WTC11 (cell line): Measurements from ENCODE around the gene PIK3CG. TPM values are rescaled to one million over a fixed set of nuclear protein-coding genes. Genes with fewer than 3 reads are reported as not detected.

Experiments
- ATAC-seq: fragments of 200-7000 bp; cut with Tn5 transposase; 2 replicates; pipeline ENCODE4 v1.10.0; 2021; ENCODE audit warnings: mild to moderate bottlenecking, moderate library complexity
- CTCF ChIA-PET: fragments of 300-600 bp; sonication (Branson Sonifier 250); formaldehyde crosslinking; loops from one replicate; lab custom pipeline; 2021; ENCODE audit warnings: antibody characterized with exemption; lab: Charles Lee
- POLR2A ChIA-PET: fragments of 350-600 bp; sonication (Branson Sonifier 250); formaldehyde crosslinking; loops from one replicate; lab custom pipeline; 2021; ENCODE audit warnings: antibody characterized with exemption; lab: Charles Lee
- DNase-seq: peaks from one replicate; pipeline ENCODE4 v3.0.0; 2021; ENCODE audit warnings: low spot score
- H3K27ac Mint-ChIP-seq: 2 replicates; pipeline ENCODE4 v1.8.0; 2021; ENCODE audit warnings: mixed read lengths
- H3K27me3 Mint-ChIP-seq: 2 replicates; pipeline ENCODE4 v1.8.0; 2021; ENCODE audit warnings: low read depth, mild to moderate bottlenecking, moderate library complexity, mixed read lengths
- H3K36me3 Mint-ChIP-seq: 2 replicates; pipeline ENCODE4 v1.8.0; 2021; ENCODE audit warnings: mixed read lengths
- H3K4me1 Mint-ChIP-seq: 2 replicates; pipeline ENCODE4 v1.8.0; 2022; ENCODE audit warnings: mixed read lengths
- H3K4me3 Mint-ChIP-seq: 2 replicates; pipeline ENCODE4 v1.8.0; 2021; ENCODE audit warnings: mild to moderate bottlenecking, moderate library complexity, mixed read lengths
- H3K9me3 Mint-ChIP-seq: 2 replicates; pipeline ENCODE4 v1.8.0; 2021; ENCODE audit warnings: mixed read lengths
- CBFB ChIP-seq: sonication (generic); formaldehyde crosslinking; IDR thresholded peaks from 2 replicates; pipeline ENCODE4 v1.8.1; 2022; ENCODE audit warnings: mild to moderate bottlenecking, low read depth, missing genetic modification reagents
- CREB1 ChIP-seq: sonication (generic); formaldehyde crosslinking; IDR thresholded peaks from 2 replicates; pipeline ENCODE4 v1.8.0; 2023; ENCODE audit warnings: mild to moderate bottlenecking, missing genetic modification reagents
- CTCF ChIP-seq: fragments of 200-600 bp; IDR thresholded peaks from 2 replicates; pipeline ENCODE4 v1.8.0; 2022; ENCODE audit warnings: antibody characterized with exemption
- E2F4 ChIP-seq: sonication (generic); formaldehyde crosslinking; IDR thresholded peaks from 2 replicates; pipeline ENCODE4 v1.8.1; 2022; ENCODE audit warnings: low read depth, mild to moderate bottlenecking, moderate library complexity, missing genetic modification reagents, borderline replicate concordance
- ETV6 ChIP-seq: sonication (generic); formaldehyde crosslinking; IDR thresholded peaks from 2 replicates; pipeline ENCODE4 v1.8.1; 2022; ENCODE audit warnings: mild to moderate bottlenecking, missing genetic modification reagents
- FOXK1 ChIP-seq: sonication (generic); formaldehyde crosslinking; IDR thresholded peaks from 2 replicates; pipeline ENCODE4 v1.8.0; 2022; ENCODE audit warnings: mild to moderate bottlenecking, moderate library complexity, missing genetic modification reagents
- GTF2I ChIP-seq: fragments of 250-450 bp; sonication (Bioruptor Pico); conservative IDR thresholded peaks from 2 replicates; pipeline ENCODE4 v1.4.0; 2021; ENCODE audit warnings: mild to moderate bottlenecking
- IRF1 ChIP-seq: sonication (generic); formaldehyde crosslinking; IDR thresholded peaks from 2 replicates; pipeline ENCODE4 v1.8.0; 2023; ENCODE audit warnings: missing genetic modification reagents
- KAT7 ChIP-seq: sonication (generic); formaldehyde crosslinking; IDR thresholded peaks from 2 replicates; pipeline ENCODE4 v1.8.1; 2023; ENCODE audit warnings: missing genetic modification reagents, mild to moderate bottlenecking, borderline replicate concordance
- MAX ChIP-seq: sonication (generic); formaldehyde crosslinking; IDR thresholded peaks from 2 replicates; pipeline ENCODE4 v1.8.0; 2022; ENCODE audit warnings: mild to moderate bottlenecking, missing genetic modification reagents
- NFYB ChIP-seq: sonication (generic); formaldehyde crosslinking; conservative IDR thresholded peaks from 2 replicates; pipeline ENCODE4 v1.8.0; 2022; ENCODE audit warnings: low read depth, missing genetic modification reagents
- NR2C2 ChIP-seq: sonication (generic); formaldehyde crosslinking; IDR thresholded peaks from 2 replicates; pipeline ENCODE4 v1.8.0; 2022; ENCODE audit warnings: mild to moderate bottlenecking, missing genetic modification reagents
- PRRX2 ChIP-seq: fragments of 250-450 bp; sonication (Bioruptor Pico); IDR thresholded peaks from 2 replicates; pipeline ENCODE4 v1.8.0; 2021; ENCODE audit warnings: mild to moderate bottlenecking
- TEAD1 ChIP-seq: sonication (generic); formaldehyde crosslinking; IDR thresholded peaks from 2 replicates; pipeline ENCODE4 v1.8.0; 2022; ENCODE audit warnings: mild to moderate bottlenecking, missing genetic modification reagents
- TEAD4 ChIP-seq: sonication (generic); formaldehyde crosslinking; IDR thresholded peaks from 2 replicates; pipeline ENCODE4 v1.8.0; 2022; ENCODE audit warnings: mild to moderate bottlenecking, missing genetic modification reagents
- TP53 ChIP-seq: sonication (generic); formaldehyde crosslinking; IDR thresholded peaks from 2 replicates; pipeline ENCODE4 v1.8.1; 2023; ENCODE audit warnings: mild to moderate bottlenecking, missing genetic modification reagents
- ZNF423 ChIP-seq: fragments of 250-450 bp; sonication (Bioruptor Pico); IDR thresholded peaks from 2 replicates; pipeline ENCODE4 v2.1.2; 2022; ENCODE audit warnings: mild to moderate bottlenecking, moderate library complexity
- ZSCAN18 ChIP-seq: fragments of 250-450 bp; sonication (Bioruptor Pico); IDR thresholded peaks from 2 replicates; pipeline ENCODE4 v2.1.2; 2022; ENCODE audit warnings: mild to moderate bottlenecking, moderate library complexity
- total RNA-seq: library from RNA; stranded (reverse); gene quantifications from 3 replicates; pipeline ENCODE4 v1.2.3, GENCODE V29; 2021

PIK3CG gene
- total RNA-seq, 1 experiment from 2014 or later = 0.07 TPM

- no peak overlapping the region for H3K27ac Mint-ChIP-seq
- DNase-seq (no peak), ATAC-seq (peak; percentile 53)
- H3K4me1 Mint-ChIP-seq = peaks cover 49% of the 10 kb centered on the region
- H3K36me3 Mint-ChIP-seq = no peaks in the 10 kb centered on the region
- 0 out of 2 replicates have a peak, but pooled peaks have one; percentile 52 for TF ChIP-seq ZSCAN18
- no peak for TF ChIP-seq GTF2I (CRISPR knock-in tag)
- TF ChIP-seq, all 79 proteins: peak for 1
- ChIA-PET CTCF (interaction anchor here (0.5 to 6.1 kb wide), 3 partner anchors 205 to 768 kb away, joined by 3 to 105 read pairs (median 3); no protein-coding TSS in a partner anchor), POLR2A (no interaction called here)
- no peak overlapping the region for H3K4me3 Mint-ChIP-seq
- H3K9me3 Mint-ChIP-seq = peaks cover 12% of the 10 kb centered on the region
- no peaks in the 10 kb centered on the region for H3K27me3 Mint-ChIP-seq
Observed at GRCh38 chr7:106944035-106944665, 79.1 kb downstream of the PIK3CG start.

GRCh38 chr7:106947244-106947728 lies 82.2 kb downstream of the PIK3CG start:
- Mint-ChIP-seq H3K4me1 (peaks cover 54% of the 10 kb centered on the region), H3K36me3 (no peaks in the 10 kb centered on the region; the same call in 1 of the 2 replicates), H3K27ac (peak overlapping the region; percentile 82; the same call in 1 of the 2 replicates), H3K9me3 (peaks cover 10% of the 10 kb centered on the region), H3K27me3 (no peaks in the 10 kb centered on the region), H3K4me3 (no peak overlapping the region)
- ChIA-PET CTCF (interaction anchor here (0.6 to 6.1 kb wide), 35 partner anchors 8 to 771 kb away, joined by 3 to 105 read pairs (median 5); partner anchors contain the start of gene HBP1), POLR2A (interaction anchor here (0.5 to 2.2 kb wide), 5 partner anchors 98 to 445 kb away, joined by 3 to 7 read pairs (median 4); partner anchors contain the start of genes HBP1 and PRKAR2B)
- DNase-seq = peak; percentile 65
- TF ChIP-seq CTCF = peak; percentile 47
- TF ChIP-seq ETV6 (CRISPR knock-in tag) = no peak
- peak; percentile 92 for ATAC-seq

- Mint-ChIP-seq H3K9me3 (peaks cover 17% of the 10 kb centered on the region), H3K4me3 (no peak overlapping the region), H3K27me3 (no peaks in the 10 kb centered on the region), H3K4me1 (peaks cover 31% of the 10 kb centered on the region), H3K36me3 (no peaks in the 10 kb centered on the region; the same call in 1 of the 2 replicates)
- DNase-seq = no peak
- ATAC-seq = no peak
- CTCF ChIA-PET = interaction anchor here (1.0 to 1.6 kb wide), 2 partner anchors 96 to 179 kb away, joined by 4 read pairs; no protein-coding TSS in a partner anchor
- no peak for TF ChIP-seq CREB1
- TF ChIP-seq, all 79 proteins: peak for 0
- H3K27ac Mint-ChIP-seq = peak overlapping the region; percentile 53; the same call in 1 of the 2 replicates
- POLR2A ChIA-PET = no interaction called here
Observed at GRCh38 chr7:106952001-106952657, 87.0 kb downstream of the PIK3CG start.

- ChIA-PET POLR2A (no interaction called here), CTCF (interaction anchor here (1.0 to 1.6 kb wide), 2 partner anchors 95 to 178 kb away, joined by 4 read pairs; no protein-coding TSS in a partner anchor)
- no peak for DNase-seq
- H3K27me3 Mint-ChIP-seq = no peaks in the 10 kb centered on the region
- H3K27ac Mint-ChIP-seq = no peak overlapping the region
- no peak overlapping the region for H3K4me3 Mint-ChIP-seq
- TF ChIP-seq TP53 (CRISPR knock-in tag) = no peak
- TF ChIP-seq KAT7 (CRISPR knock-in tag) = no peak
- TF ChIP-seq NFYB (CRISPR knock-in tag) = no peak
- H3K4me1 Mint-ChIP-seq = peaks cover 32% of the 10 kb centered on the region
- no peak for ATAC-seq
- H3K36me3 Mint-ChIP-seq = no peaks in the 10 kb centered on the region; the same call in 1 of the 2 replicates
- H3K9me3 Mint-ChIP-seq = peaks cover 17% of the 10 kb centered on the region
Observed at GRCh38 chr7:106952658-106953231, 87.7 kb downstream of the PIK3CG start.

- Mint-ChIP-seq H3K36me3 (no peaks in the 10 kb centered on the region; the same call in 1 of the 2 replicates), H3K9me3 (peaks cover 6% of the 10 kb centered on the region), H3K4me1 (peaks cover 18% of the 10 kb centered on the region), H3K4me3 (no peak overlapping the region), H3K27me3 (no peaks in the 10 kb centered on the region), H3K27ac (no peak overlapping the region)
- ATAC-seq (no peak), DNase-seq (no peak)
- ChIA-PET CTCF (no interaction called here), POLR2A (no interaction called here)
- no peak for TF ChIP-seq FOXK1
- TF ChIP-seq PRRX2 = no peak
- no peak for TF ChIP-seq TEAD4
- no peak for TF ChIP-seq GTF2I (CRISPR knock-in tag)
- TF ChIP-seq E2F4 = no peak
- no peak for TF ChIP-seq CBFB (CRISPR knock-in tag)
- TF ChIP-seq IRF1 = no peak
- no peak for TF ChIP-seq TEAD1 (CRISPR knock-in tag)
- no peak for TF ChIP-seq ZNF423
- no peak for TF ChIP-seq MAX
- TF ChIP-seq CREB1 = no peak
- TF ChIP-seq NR2C2 (CRISPR knock-in tag) = no peak
Observed at GRCh38 chr7:106954840-106955239, 89.8 kb downstream of the PIK3CG start.
